PC-9 (cell line): ENCODE results near the gene TNNI3K. TPM values are rescaled to one million over a fixed set of nuclear protein-coding genes. Genes with fewer than 3 reads are reported as not detected.

Source experiments
- BruUV-seq: library from RNA; stranded (reverse); fragments of 400-500 nt; replicated peaks from 2 replicates; lab custom pipeline; 2021; lab: Mats Ljungman, UMichigan
- CTCF ChIA-PET: fragments of 300-600 bp; sonication (Branson Sonifier 250); formaldehyde crosslinking; loops from one replicate; lab custom pipeline; 2022; ENCODE audit warnings: antibody characterized with exemption; lab: Charles Lee
- POLR2A ChIA-PET: fragments of 300-600 bp; sonication (Branson Sonifier 250); formaldehyde crosslinking; loops from one replicate; lab custom pipeline; 2022; ENCODE audit warnings: antibody characterized with exemption; ENCODE audit not compliant: unreplicated experiment; lab: Charles Lee
- DNase-seq, 2 experiments: peaks; one replicate each; pipeline versions ENCODE4 v3.0.0 to v3.0.0-alpha.2; 2015 to 2022; ENCODE audit warnings: mixed read lengths in 1 of 2
- H2AFZ ChIP-seq: fragments of 200-600 bp; sonication (generic); 2 replicates; pipeline ENCODE4 v1.8.1; 2017; ENCODE audit warnings: antibody characterized with exemption
- H3F3A ChIP-seq: fragments of 200-600 bp; sonication (generic); 2 replicates; pipeline ENCODE4 v1.8.1; 2017; ENCODE audit warnings: antibody characterized with exemption, mild to moderate bottlenecking, low read depth; ENCODE audit not compliant: insufficient read depth
- H3K27ac ChIP-seq: fragments of 200-600 bp; sonication (generic); 2 replicates; pipeline ENCODE4 v1.6.1; 2016; ENCODE audit warnings: mixed run types
- H3K27me3 ChIP-seq: fragments of 200-600 bp; sonication (generic); 2 replicates; pipeline ENCODE4 v1.6.1; 2016; ENCODE audit warnings: low read depth, mixed run types; ENCODE audit not compliant: insufficient read depth
- H3K36me3 ChIP-seq: fragments of 200-600 bp; sonication (generic); 2 replicates; pipeline ENCODE4 v1.6.1; 2016; ENCODE audit warnings: low read depth, mixed run types
- H3K4me1 ChIP-seq: fragments of 200-600 bp; sonication (generic); replicated peaks from 2 replicates; pipeline ENCODE4 v1.6.1; 2016; ENCODE audit warnings: mixed run types; ENCODE audit not compliant: insufficient read depth
- H3K4me2 ChIP-seq: fragments of 200-600 bp; sonication (generic); 2 replicates; pipeline ENCODE4 v1.6.1; 2017; ENCODE audit warnings: mixed run types
- H3K4me3 ChIP-seq: fragments of 200-600 bp; sonication (generic); 2 replicates; pipeline ENCODE4 v1.6.1; 2016; ENCODE audit warnings: mixed run types
- H3K79me2 ChIP-seq: fragments of 200-600 bp; sonication (generic); 2 replicates; pipeline ENCODE4 v1.6.1; 2017; ENCODE audit warnings: low read depth, mixed run types
- H3K9me2 ChIP-seq: fragments of 200-600 bp; sonication (generic); 2 replicates; pipeline ENCODE4 v1.8.1; 2017; ENCODE audit warnings: mild to moderate bottlenecking; ENCODE audit not compliant: insufficient read depth
- H3K9me3 ChIP-seq: fragments of 200-600 bp; sonication (generic); 2 replicates; pipeline ENCODE4 v1.8.1; 2016; ENCODE audit warnings: low read depth; ENCODE audit not compliant: insufficient read depth
- H4K20me1 ChIP-seq: fragments of 200-600 bp; sonication (generic); 2 replicates; pipeline ENCODE4 v1.8.1; 2017; ENCODE audit not compliant: insufficient read depth
- CTCF ChIP-seq: fragments of 200-600 bp; sonication (generic); conservative IDR thresholded peaks from 2 replicates; pipeline ENCODE4 v1.6.1; 2017; ENCODE audit warnings: mixed run types, antibody characterized with exemption, mild to moderate bottlenecking, moderate library complexity
- EZH2 ChIP-seq: fragments of 200-600 bp; sonication (generic); IDR thresholded peaks from 2 replicates; pipeline ENCODE4 v1.8.0; 2017; ENCODE audit warnings: antibody characterized with exemption, low read depth
- intact Hi-C: fragments of 100-400 bp; cut with micrococcal nuclease; formaldehyde crosslinking; loops from one replicate; pipeline ENCODE4 v1.10.0; 2022; ENCODE audit not compliant: unreplicated experiment
- total RNA-seq: library from RNA; stranded (reverse); gene quantifications from 2 replicates; pipeline ENCODE4 v1.2.3, GENCODE V29; 2021

Gene TNNI3K
- total RNA-seq, 1 experiment from 2014 or later, result 1.4 TPM

- Histone ChIP-seq H3K27me3 (no peaks in the 10 kb centered on the region), H3K9me3 (no peaks in the 10 kb centered on the region; the same call in 1 of the 2 replicates), H3K4me2 (no peak overlapping the region), H4K20me1 (no peaks in the 10 kb centered on the region), H3F3A (no peaks in the 10 kb centered on the region), H3K9me2 (no peaks in the 10 kb centered on the region; the same call in 1 of the 2 replicates), H3K4me3 (no peak overlapping the region), H3K4me1 (no peaks in the 10 kb centered on the region), H3K27ac (no peak overlapping the region), H3K79me2 (no peaks in the 10 kb centered on the region), H2AFZ (no peak overlapping the region), H3K36me3 (no peaks in the 10 kb centered on the region)
- ChIA-PET POLR2A (no interaction called here), CTCF (no interaction called here)
- no peak for DNase-seq
- intact Hi-C loops, result no loop called here
- BruUV-seq, result no TSS peak
- TF ChIP-seq CTCF, result no peak
- no peak for TF ChIP-seq EZH2
Measured at GRCh38 chr1:74579425-74579824, 344.2 kb downstream of the TNNI3K start.

- no peaks in the 10 kb centered on the region for H3K27me3 ChIP-seq
- H3K4me1 ChIP-seq, result no peaks in the 10 kb centered on the region; the same call in 1 of the 2 replicates
- no peaks in the 10 kb centered on the region for H3K9me2 ChIP-seq
- no peaks in the 10 kb centered on the region for H3K9me3 ChIP-seq
- no peak overlapping the region for H3K4me3 ChIP-seq
- H4K20me1 ChIP-seq, result no peaks in the 10 kb centered on the region
- H3K27ac ChIP-seq, result no peak overlapping the region
- H2AFZ ChIP-seq, result no peak overlapping the region
- ChIA-PET CTCF (no interaction called here), POLR2A (no interaction called here)
- H3K4me2 ChIP-seq, result no peak overlapping the region
- intact Hi-C loops, result no loop called here
- H3K36me3 ChIP-seq, result no peaks in the 10 kb centered on the region
- no peaks in the 10 kb centered on the region for H3K79me2 ChIP-seq
- no peaks in the 10 kb centered on the region for H3F3A ChIP-seq
- no peak for DNase-seq
- TF ChIP-seq CTCF (no peak), EZH2 (no peak)
- BruUV-seq, result no TSS peak
Measured at GRCh38 chr1:74583397-74583796, 348.2 kb downstream of the TNNI3K start.

GRCh38 chr1:74584185-74584584 is 349.0 kb downstream of the TNNI3K start:
- Histone ChIP-seq H3K79me2 (no peaks in the 10 kb centered on the region), H3K27me3 (no peaks in the 10 kb centered on the region), H3K9me3 (no peaks in the 10 kb centered on the region), H2AFZ (no peak overlapping the region), H3K4me2 (no peak overlapping the region), H4K20me1 (no peaks in the 10 kb centered on the region), H3F3A (no peaks in the 10 kb centered on the region), H3K4me3 (no peak overlapping the region), H3K9me2 (no peaks in the 10 kb centered on the region), H3K36me3 (no peaks in the 10 kb centered on the region), H3K4me1 (no peaks in the 10 kb centered on the region; the same call in 1 of the 2 replicates), H3K27ac (no peak overlapping the region)
- intact Hi-C loops, result no loop called here
- ChIA-PET POLR2A (no interaction called here), CTCF (no interaction called here)
- DNase-seq, result no peak
- no TSS peak for BruUV-seq
- TF ChIP-seq EZH2 (no peak), CTCF (no peak)
